Ascending aorta (tissue), 2 donors: ENCODE results near the gene SLC6A14. TPM values are rescaled to one million over a fixed set of nuclear protein-coding genes. Genes with fewer than 3 reads are reported as not detected.

Experiments
- DNase-seq, 2 donors: peaks; one replicate each; pipeline ENCODE4 v3.0.0-alpha.2; 2019; ENCODE audit warnings: low spot score in 2 of 2
- H3K27ac ChIP-seq, 2 donors: fragments of 200-600 bp; sonication (generic); one replicate each; pipeline ENCODE4 v1.5.1; 2016 to 2017; ENCODE audit warnings: mild to moderate bottlenecking in 1 of 2
- H3K27me3 ChIP-seq: fragments of 200-600 bp; sonication (generic); one replicate; pipeline ENCODE4 v1.5.1; 2017
- H3K36me3 ChIP-seq, 2 donors: fragments of 200-600 bp; sonication (generic); one replicate each; pipeline ENCODE4 v1.5.1; 2016
- H3K4me1 ChIP-seq, 2 donors: fragments of 200-600 bp; sonication (generic); one replicate each; pipeline ENCODE4 v1.5.1; 2016 to 2017; ENCODE audit warnings: mild to moderate bottlenecking in 1 of 2
- H3K4me3 ChIP-seq, 2 donors: fragments of 200-600 bp; sonication (generic); one replicate each; pipeline ENCODE4 v1.5.1; 2016 to 2017; ENCODE audit warnings: mild to moderate bottlenecking in 1 of 2
- H3K9me3 ChIP-seq, 2 donors: fragments of 200-600 bp; sonication (generic); one replicate each; pipeline ENCODE4 v1.5.1; 2016
- intact Hi-C: fragments of 100-400 bp; cut with DNase I; formaldehyde crosslinking; loops from one replicate; pipeline ENCODE4 v1.15.1; 2023
- total RNA-seq: library from RNA; depleted of rRNA; stranded (reverse); fragments of >200 nt; gene quantifications from one replicate; pipeline ENCODE4 v1.1.0, GENCODE V29; 2016
- TF ChIP-seq, protein P1 (sequence below), 3 experiments: fragments of 200-600 bp in 2 of 3; fragments of 450-650 bp in 1 of 3; sonication (generic) in 2 of 3; IDR thresholded peaks; one replicate each; pipeline ENCODE4 v1.5.1; 2016 to 2019; ENCODE audit warnings: antibody characterized with exemption in 3 of 3, mild to moderate bottlenecking in 1 of 3, moderate library complexity in 1 of 3

Gene SLC6A14
- total RNA-seq, 1 donor from 2014 or later, result not detected

DNA sequence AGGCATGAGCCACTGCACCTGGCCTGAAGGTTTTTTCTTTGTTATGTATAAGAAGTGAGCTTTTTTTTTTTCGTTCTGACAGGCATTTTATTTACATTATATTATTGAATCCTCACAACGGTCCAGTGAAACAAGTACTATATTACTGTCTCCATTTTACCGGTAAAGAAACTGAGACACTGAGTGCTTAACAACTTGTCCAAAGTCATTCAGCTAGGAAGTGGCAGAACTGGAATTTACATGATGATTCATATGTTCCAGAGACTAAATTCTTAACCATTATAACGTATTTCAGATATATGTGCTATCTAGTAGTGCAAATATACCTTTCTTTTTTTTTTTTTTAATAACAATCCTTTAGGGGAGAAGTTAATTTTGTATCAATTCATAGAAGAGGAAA, 18.4 kb upstream of the SLC6A14 start:
- no peak overlapping the region for H3K4me3 ChIP-seq
- H3K4me1 ChIP-seq, result no peaks in the 10 kb centered on the region
- no peak overlapping the region for H3K27ac ChIP-seq
- TF ChIP-seq, protein P1, sequence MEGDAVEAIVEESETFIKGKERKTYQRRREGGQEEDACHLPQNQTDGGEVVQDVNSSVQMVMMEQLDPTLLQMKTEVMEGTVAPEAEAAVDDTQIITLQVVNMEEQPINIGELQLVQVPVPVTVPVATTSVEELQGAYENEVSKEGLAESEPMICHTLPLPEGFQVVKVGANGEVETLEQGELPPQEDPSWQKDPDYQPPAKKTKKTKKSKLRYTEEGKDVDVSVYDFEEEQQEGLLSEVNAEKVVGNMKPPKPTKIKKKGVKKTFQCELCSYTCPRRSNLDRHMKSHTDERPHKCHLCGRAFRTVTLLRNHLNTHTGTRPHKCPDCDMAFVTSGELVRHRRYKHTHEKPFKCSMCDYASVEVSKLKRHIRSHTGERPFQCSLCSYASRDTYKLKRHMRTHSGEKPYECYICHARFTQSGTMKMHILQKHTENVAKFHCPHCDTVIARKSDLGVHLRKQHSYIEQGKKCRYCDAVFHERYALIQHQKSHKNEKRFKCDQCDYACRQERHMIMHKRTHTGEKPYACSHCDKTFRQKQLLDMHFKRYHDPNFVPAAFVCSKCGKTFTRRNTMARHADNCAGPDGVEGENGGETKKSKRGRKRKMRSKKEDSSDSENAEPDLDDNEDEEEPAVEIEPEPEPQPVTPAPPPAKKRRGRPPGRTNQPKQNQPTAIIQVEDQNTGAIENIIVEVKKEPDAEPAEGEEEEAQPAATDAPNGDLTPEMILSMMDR (IDR thresholded peaks at IDR 0.05), result no peak
- H3K9me3 ChIP-seq, result no peaks in the 10 kb centered on the region
- intact Hi-C loops, result no loop called here
- H3K36me3 ChIP-seq, result no peaks in the 10 kb centered on the region
- no peak for DNase-seq
- no peaks in the 10 kb centered on the region for H3K27me3 ChIP-seq

DNA sequence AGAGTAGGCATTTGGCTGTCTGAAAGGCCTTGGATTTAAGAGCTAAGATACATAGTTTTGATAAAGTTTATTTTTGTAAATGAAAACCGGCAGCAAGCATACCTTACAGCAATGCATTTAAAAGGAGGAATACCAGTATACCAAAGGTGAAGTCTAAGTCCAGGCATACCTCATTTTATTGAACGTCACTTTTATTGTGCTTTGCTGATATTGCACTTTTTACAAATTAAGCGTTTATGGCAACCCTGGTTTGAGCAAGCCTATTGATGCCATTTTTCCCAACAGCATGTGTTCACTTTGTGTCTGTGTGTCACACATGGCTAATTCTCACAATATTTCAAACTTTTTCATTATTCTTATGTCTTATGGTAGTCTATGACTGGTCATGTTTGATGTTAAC, 8.4 kb upstream of the SLC6A14 start:
- no peak for DNase-seq
- no peaks in the 10 kb centered on the region for H3K36me3 ChIP-seq
- intact Hi-C loops, result no loop called here
- no peaks in the 10 kb centered on the region for H3K4me1 ChIP-seq
- no peak overlapping the region for H3K4me3 ChIP-seq
- no peak overlapping the region for H3K27ac ChIP-seq
- TF ChIP-seq, protein P1 (IDR thresholded peaks at IDR 0.05), result no peak
- no peaks in the 10 kb centered on the region for H3K9me3 ChIP-seq
- H3K27me3 ChIP-seq, result no peaks in the 10 kb centered on the region

DNA sequence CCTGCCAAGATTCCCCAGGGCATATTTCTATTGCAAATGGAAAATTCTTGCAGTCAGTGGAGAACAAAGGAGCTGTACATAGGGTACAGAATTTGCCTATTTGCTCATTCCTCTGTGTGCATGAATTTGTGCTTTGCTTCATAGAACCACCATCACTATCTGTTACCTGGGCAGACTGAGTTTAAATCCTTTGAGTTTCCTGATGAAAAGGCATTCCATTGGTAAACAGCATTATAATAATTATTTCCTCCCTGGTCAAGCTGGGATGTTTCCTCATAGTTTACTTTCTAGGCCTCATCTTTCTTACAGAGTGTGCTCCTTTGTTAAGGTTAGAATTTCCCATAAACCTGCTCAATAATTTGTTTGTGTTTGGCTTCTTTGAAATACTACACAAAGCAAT, 809 bp upstream of the SLC6A14 start:
- no peaks in the 10 kb centered on the region for H3K9me3 ChIP-seq
- no peak overlapping the region for H3K27ac ChIP-seq
- TF ChIP-seq, protein P1 (IDR thresholded peaks at IDR 0.05), result no peak
- no peaks in the 10 kb centered on the region for H3K4me1 ChIP-seq
- DNase-seq, result no peak
- intact Hi-C loops, result no loop called here
- no peaks in the 10 kb centered on the region for H3K27me3 ChIP-seq
- H3K4me3 ChIP-seq, result no peak overlapping the region
- no peaks in the 10 kb centered on the region for H3K36me3 ChIP-seq

DNA sequence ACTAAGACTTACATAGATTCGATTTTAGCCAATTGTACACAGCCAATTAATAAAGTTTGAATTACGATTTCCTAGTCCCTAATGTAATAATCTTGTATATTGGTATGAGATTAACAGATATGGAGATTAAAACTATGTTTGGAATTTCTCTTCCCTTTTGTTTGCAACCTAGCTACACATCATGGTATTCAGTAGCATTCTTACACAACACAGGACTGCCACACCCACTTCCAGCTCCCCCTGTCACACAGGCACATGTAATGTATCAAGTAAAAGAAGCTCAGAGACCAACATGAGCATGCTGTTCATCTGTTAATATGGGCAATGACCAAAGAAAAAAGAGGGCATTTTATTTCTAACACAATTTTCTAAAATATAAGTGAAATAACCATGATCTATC, 12.8 kb downstream of the SLC6A14 start:
- Histone ChIP-seq H3K27ac (no peak overlapping the region), H3K27me3 (no peaks in the 10 kb centered on the region), H3K9me3 (no peaks in the 10 kb centered on the region), H3K4me3 (no peak overlapping the region), H3K4me1 (no peaks in the 10 kb centered on the region), H3K36me3 (no peaks in the 10 kb centered on the region)
- TF ChIP-seq, protein P1 (IDR thresholded peaks at IDR 0.05), result no peak
- DNase-seq, result no peak
- intact Hi-C loops, result no loop called here

DNA sequence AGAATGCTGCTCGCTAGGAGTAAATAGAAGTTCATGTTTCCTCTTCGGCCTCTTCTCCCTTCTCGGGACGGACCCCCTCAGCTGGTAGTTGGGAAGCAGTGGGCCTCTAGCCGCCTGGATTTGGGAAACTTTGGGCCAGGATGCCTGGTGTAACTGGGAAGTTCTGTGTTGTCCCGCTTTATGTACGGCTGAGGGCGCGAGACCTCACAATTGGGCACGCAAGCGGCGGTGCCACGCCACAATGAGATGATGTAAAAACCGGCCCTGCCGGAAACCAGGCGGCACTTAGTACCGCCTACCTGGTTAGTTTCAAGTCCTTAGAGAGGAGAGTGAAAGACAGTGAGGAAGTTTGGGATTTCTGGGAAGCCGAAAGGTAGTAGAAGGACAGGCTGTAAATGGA, 26.4 kb downstream of the SLC6A14 start, which contains the start of gene CT83:
TSS of gene CT83 (minus strand) at position 155 of the 400 bp plus-strand sequence. CDS start at position 35, 120 bp downstream.
- H3K36me3 ChIP-seq, result no peaks in the 10 kb centered on the region
- intact Hi-C loops, result no loop called here
- DNase-seq, result no peak
- H3K27ac ChIP-seq, result no peak within 1 kb of the TSS
- H3K4me1 ChIP-seq, result no peaks in the 10 kb centered on the region
- no peaks in the 10 kb centered on the region for H3K9me3 ChIP-seq
- TF ChIP-seq, protein P1 (IDR thresholded peaks at IDR 0.05), result no peak
- H3K27me3 ChIP-seq, result no peaks in the 10 kb centered on the region
- no peak within 1 kb of the TSS for H3K4me3 ChIP-seq

DNA sequence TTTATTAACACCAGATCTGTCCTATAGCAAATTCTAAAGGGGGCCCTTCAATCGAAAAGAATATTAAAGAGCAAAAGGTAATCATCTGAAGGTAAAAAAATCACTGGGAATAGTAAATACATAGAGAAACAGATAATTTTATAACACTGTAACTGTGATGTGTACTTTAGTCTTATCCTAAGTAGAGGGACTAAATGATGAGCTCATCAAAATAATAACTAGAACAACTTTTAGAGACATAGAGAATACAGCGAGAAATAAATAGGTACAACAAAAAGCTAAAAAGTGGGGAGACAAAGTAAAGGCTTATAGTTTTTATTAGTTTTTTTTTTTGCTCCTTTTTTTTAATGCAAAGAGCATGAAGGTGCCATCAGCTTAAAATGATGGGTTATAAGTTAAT, 43.7 kb downstream of the SLC6A14 start:
- no peaks in the 10 kb centered on the region for H3K9me3 ChIP-seq
- intact Hi-C loops, result no loop called here

More for the DNA sequence above, 43.7 kb downstream of the SLC6A14 start:
- TF ChIP-seq, protein P1 (IDR thresholded peaks at IDR 0.05), result no peak
- no peaks in the 10 kb centered on the region for H3K36me3 ChIP-seq
- H3K27me3 ChIP-seq, result no peaks in the 10 kb centered on the region
- DNase-seq, result no peak
- H3K27ac ChIP-seq, result no peak overlapping the region
- H3K4me3 ChIP-seq, result no peak overlapping the region
- H3K4me1 ChIP-seq, result no peaks in the 10 kb centered on the region
